ENCODE results near the gene KCNAB1.

GRCh38 chr3:156377266-156377665 lies 256.9 kb downstream of the KCNAB1 start:
- TF ChIP-seq, protein P1, sequence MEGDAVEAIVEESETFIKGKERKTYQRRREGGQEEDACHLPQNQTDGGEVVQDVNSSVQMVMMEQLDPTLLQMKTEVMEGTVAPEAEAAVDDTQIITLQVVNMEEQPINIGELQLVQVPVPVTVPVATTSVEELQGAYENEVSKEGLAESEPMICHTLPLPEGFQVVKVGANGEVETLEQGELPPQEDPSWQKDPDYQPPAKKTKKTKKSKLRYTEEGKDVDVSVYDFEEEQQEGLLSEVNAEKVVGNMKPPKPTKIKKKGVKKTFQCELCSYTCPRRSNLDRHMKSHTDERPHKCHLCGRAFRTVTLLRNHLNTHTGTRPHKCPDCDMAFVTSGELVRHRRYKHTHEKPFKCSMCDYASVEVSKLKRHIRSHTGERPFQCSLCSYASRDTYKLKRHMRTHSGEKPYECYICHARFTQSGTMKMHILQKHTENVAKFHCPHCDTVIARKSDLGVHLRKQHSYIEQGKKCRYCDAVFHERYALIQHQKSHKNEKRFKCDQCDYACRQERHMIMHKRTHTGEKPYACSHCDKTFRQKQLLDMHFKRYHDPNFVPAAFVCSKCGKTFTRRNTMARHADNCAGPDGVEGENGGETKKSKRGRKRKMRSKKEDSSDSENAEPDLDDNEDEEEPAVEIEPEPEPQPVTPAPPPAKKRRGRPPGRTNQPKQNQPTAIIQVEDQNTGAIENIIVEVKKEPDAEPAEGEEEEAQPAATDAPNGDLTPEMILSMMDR (IDR thresholded peaks at IDR 0.05 in 2 of 3, conservative IDR thresholded peaks at IDR 0.05 in 1 of 3; ENCODE audit: borderline replicate concordance in 1 of 3, insufficient read depth in 1 of 3, low read depth in 2 of 3, low read length in 2 of 3): no peak
- TF ChIP-seq ZFX (IDR thresholded peaks at IDR 0.05) (no peak), POLR2A (IDR thresholded peaks at IDR 0.05; ENCODE audit: borderline replicate concordance, extremely low read depth, insufficient read depth, insufficient read length) (no peak), FOSL1 (IDR thresholded peaks at IDR 0.05; ENCODE audit: low read depth) (no peak), POLR2AphosphoS5 (IDR thresholded peaks at IDR 0.05; ENCODE audit: low read depth, low read length) (no peak), YY1 (IDR thresholded peaks at IDR 0.05; ENCODE audit: extremely low read depth, insufficient replicate concordance, low read depth, low read length) (no peak), ATF3 (IDR thresholded peaks at IDR 0.05) (no peak)
- TF ChIP-seq, protein P2, sequence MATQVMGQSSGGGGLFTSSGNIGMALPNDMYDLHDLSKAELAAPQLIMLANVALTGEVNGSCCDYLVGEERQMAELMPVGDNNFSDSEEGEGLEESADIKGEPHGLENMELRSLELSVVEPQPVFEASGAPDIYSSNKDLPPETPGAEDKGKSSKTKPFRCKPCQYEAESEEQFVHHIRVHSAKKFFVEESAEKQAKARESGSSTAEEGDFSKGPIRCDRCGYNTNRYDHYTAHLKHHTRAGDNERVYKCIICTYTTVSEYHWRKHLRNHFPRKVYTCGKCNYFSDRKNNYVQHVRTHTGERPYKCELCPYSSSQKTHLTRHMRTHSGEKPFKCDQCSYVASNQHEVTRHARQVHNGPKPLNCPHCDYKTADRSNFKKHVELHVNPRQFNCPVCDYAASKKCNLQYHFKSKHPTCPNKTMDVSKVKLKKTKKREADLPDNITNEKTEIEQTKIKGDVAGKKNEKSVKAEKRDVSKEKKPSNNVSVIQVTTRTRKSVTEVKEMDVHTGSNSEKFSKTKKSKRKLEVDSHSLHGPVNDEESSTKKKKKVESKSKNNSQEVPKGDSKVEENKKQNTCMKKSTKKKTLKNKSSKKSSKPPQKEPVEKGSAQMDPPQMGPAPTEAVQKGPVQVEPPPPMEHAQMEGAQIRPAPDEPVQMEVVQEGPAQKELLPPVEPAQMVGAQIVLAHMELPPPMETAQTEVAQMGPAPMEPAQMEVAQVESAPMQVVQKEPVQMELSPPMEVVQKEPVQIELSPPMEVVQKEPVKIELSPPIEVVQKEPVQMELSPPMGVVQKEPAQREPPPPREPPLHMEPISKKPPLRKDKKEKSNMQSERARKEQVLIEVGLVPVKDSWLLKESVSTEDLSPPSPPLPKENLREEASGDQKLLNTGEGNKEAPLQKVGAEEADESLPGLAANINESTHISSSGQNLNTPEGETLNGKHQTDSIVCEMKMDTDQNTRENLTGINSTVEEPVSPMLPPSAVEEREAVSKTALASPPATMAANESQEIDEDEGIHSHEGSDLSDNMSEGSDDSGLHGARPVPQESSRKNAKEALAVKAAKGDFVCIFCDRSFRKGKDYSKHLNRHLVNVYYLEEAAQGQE (IDR thresholded peaks at IDR 0.05; ENCODE audit: low read depth): no peak
- TF ChIP-seq, protein P3, sequence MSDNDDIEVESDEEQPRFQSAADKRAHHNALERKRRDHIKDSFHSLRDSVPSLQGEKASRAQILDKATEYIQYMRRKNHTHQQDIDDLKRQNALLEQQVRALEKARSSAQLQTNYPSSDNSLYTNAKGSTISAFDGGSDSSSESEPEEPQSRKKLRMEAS (IDR thresholded peaks at IDR 0.05): no peak

All from HCT116 (cell line).